IMR-90 (cell line): ENCODE measurements around the gene HYAL2. TPM values are rescaled to one million over a fixed set of nuclear protein-coding genes. Genes with fewer than 3 reads are reported as not detected.

Source experiments
- ATAC-seq: fragments of 200-7000 bp; cut with Tn5 transposase; 2 replicates; pipeline ENCODE4 v1.9.1; 2020; ENCODE audit warnings: low read depth, mild to moderate bottlenecking, moderate library complexity
- BruUV-seq: library from RNA; stranded (reverse); fragments of 400-500 nt; replicated peaks from 2 replicates; lab custom pipeline; 2021; lab: Mats Ljungman, UMichigan
- CTCF ChIA-PET: fragments of 300-600 bp; formaldehyde crosslinking; extraction: SDS; loops from one replicate; lab custom pipeline; 2021; ENCODE audit warnings: antibody characterized with exemption; lab: Yijun Ruan, JAX
- POLR2A ChIA-PET: fragments of 300-600 bp; sonication (Branson Sonifier 250); formaldehyde crosslinking; loops from one replicate; lab custom pipeline; 2022; ENCODE audit warnings: antibody characterized with exemption; ENCODE audit not compliant: unreplicated experiment; lab: Charles Lee
- DNase-seq: peaks from one replicate; pipeline ENCODE4 v3.0.0; 2013
- H2AFZ ChIP-seq: replicated peaks from 2 replicates; pipeline ENCODE3; 2013; ENCODE audit warnings: low read length, mild to moderate bottlenecking; ENCODE audit not compliant: poor library complexity
- H2AK5ac ChIP-seq: 2 replicates; pipeline ENCODE4 v1.6.1; 2013; ENCODE audit warnings: low read depth, low read length, inconsistent platforms
- H2AK9ac ChIP-seq: replicated peaks from 2 replicates; pipeline ENCODE3; 2013; ENCODE audit warnings: mild to moderate bottlenecking, low read depth, low read length, moderate library complexity; ENCODE audit not compliant: poor library complexity
- H2BK120ac ChIP-seq: 2 replicates; pipeline ENCODE4 v1.6.1; 2013; ENCODE audit warnings: low read depth, low read length, inconsistent platforms
- H2BK15ac ChIP-seq: 3 replicates; pipeline ENCODE4 v1.6.1; 2013; ENCODE audit warnings: low read depth, low read length, inconsistent platforms
- H2BK20ac ChIP-seq: 2 replicates; pipeline ENCODE4 v1.6.1; 2013; ENCODE audit warnings: low read depth, mild to moderate bottlenecking, inconsistent platforms, low read length, moderate library complexity
- H2BK5ac ChIP-seq: 2 replicates; pipeline ENCODE4 v1.6.1; 2013; ENCODE audit warnings: mild to moderate bottlenecking, low read depth, low read length, inconsistent platforms; ENCODE audit not compliant: poor library complexity, severe bottlenecking
- H3K14ac ChIP-seq: replicated peaks from 2 replicates; pipeline ENCODE4 v1.6.1; 2013; ENCODE audit warnings: low read depth, low read length, inconsistent platforms
- H3K18ac ChIP-seq: 2 replicates; pipeline ENCODE4 v1.6.1; 2013; ENCODE audit warnings: low read depth, low read length, control low read depth
- H3K23ac ChIP-seq: 2 replicates; pipeline ENCODE4 v1.6.1; 2013; ENCODE audit warnings: low read depth, low read length, inconsistent platforms
- H3K27ac ChIP-seq: 2 replicates; pipeline ENCODE4 v1.5.1; 2013; ENCODE audit warnings: mild to moderate bottlenecking, control low read depth, low read length; ENCODE audit not compliant: insufficient read depth
- H3K27me3 ChIP-seq: 2 replicates; pipeline ENCODE4 v1.6.1; 2013; ENCODE audit warnings: low read length; ENCODE audit not compliant: control insufficient read depth, insufficient read depth
- H3K36me3 ChIP-seq: 2 replicates; pipeline ENCODE4 v1.6.1; 2013; ENCODE audit warnings: low read length, mixed read lengths; ENCODE audit not compliant: control insufficient read depth, insufficient read depth
- H3K4ac ChIP-seq: 2 replicates; pipeline ENCODE4 v1.6.1; 2013; ENCODE audit warnings: low read depth, low read length, inconsistent platforms
- H3K4me1 ChIP-seq: 2 replicates; pipeline ENCODE4 v1.6.1; 2013; ENCODE audit warnings: low read length, mixed read lengths; ENCODE audit not compliant: control insufficient read depth, insufficient read depth
- H3K4me2 ChIP-seq: 2 replicates; pipeline ENCODE4 v1.6.1; 2013; ENCODE audit warnings: low read depth, mild to moderate bottlenecking, control low read depth, low read length, moderate library complexity
- H3K4me3 ChIP-seq: 2 replicates; pipeline ENCODE4 v1.5.1; 2013; ENCODE audit warnings: low read depth, mild to moderate bottlenecking, control low read depth, low read length, moderate library complexity; ENCODE audit not compliant: insufficient read depth
- H3K56ac ChIP-seq: 2 replicates; pipeline ENCODE4 v1.6.1; 2013; ENCODE audit warnings: low read length, inconsistent platforms; ENCODE audit not compliant: insufficient read depth; ENCODE audit errors: extremely low read depth
- H3K79me1 ChIP-seq, 2 experiments: 2 replicates each; pipeline ENCODE4 v1.6.1; 2013; ENCODE audit warnings: low read length in 2 of 2, inconsistent platforms in 1 of 2, low read depth in 1 of 2
- H3K9ac ChIP-seq: 2 replicates; pipeline ENCODE4 v1.6.1; 2013; ENCODE audit warnings: low read depth, low read length, control low read depth
- H3K9me1 ChIP-seq: 2 replicates; pipeline ENCODE4 v1.6.1; 2013; ENCODE audit warnings: low read length, inconsistent platforms; ENCODE audit not compliant: insufficient read depth
- H3K9me3 ChIP-seq: 2 replicates; pipeline ENCODE4 v1.6.1; 2013; ENCODE audit warnings: low read length; ENCODE audit not compliant: control insufficient read depth, insufficient read depth
- H4K20me1 ChIP-seq: 2 replicates; pipeline ENCODE4 v1.6.1; 2013; ENCODE audit warnings: low read length, inconsistent platforms; ENCODE audit not compliant: insufficient read depth
- H4K5ac ChIP-seq: 2 replicates; pipeline ENCODE4 v1.6.1; 2013; ENCODE audit warnings: mild to moderate bottlenecking, low read depth, low read length, control low read depth
- H4K8ac ChIP-seq, 2 experiments: 2 replicates each; pipeline ENCODE4 v1.6.1; 2013; ENCODE audit warnings: low read depth in 2 of 2, low read length in 2 of 2, control low read depth in 1 of 2, inconsistent platforms in 1 of 2
- H4K91ac ChIP-seq: 2 replicates; pipeline ENCODE4 v1.6.1; 2013; ENCODE audit warnings: low read depth, low read length, inconsistent platforms; ENCODE audit not compliant: insufficient read depth
- CEBPB ChIP-seq: IDR thresholded peaks from 2 replicates; pipeline ENCODE4 v1.6.1; 2012; ENCODE audit warnings: low read depth, low read length, improper control_type of control experiment
- CHD1 ChIP-seq: IDR thresholded peaks from 2 replicates; pipeline ENCODE4 v1.6.1; 2012; ENCODE audit warnings: low read depth, low read length, improper control_type of control experiment
- ELK1 ChIP-seq: fragments of 150-350 bp; IDR thresholded peaks from 2 replicates; pipeline ENCODE4 v1.6.1; 2016; ENCODE audit warnings: low read depth, mild to moderate bottlenecking, low read length, moderate library complexity, borderline replicate concordance
- FOS ChIP-seq: fragments of 150-350 bp; IDR thresholded peaks from 2 replicates; pipeline ENCODE4 v1.6.1; 2016; ENCODE audit warnings: low read depth, low read length
- MXI1 ChIP-seq: IDR thresholded peaks from 2 replicates; pipeline ENCODE4 v1.6.1; 2012; ENCODE audit warnings: low read depth, mild to moderate bottlenecking, low read length, moderate library complexity, borderline replicate concordance
- POLR2A ChIP-seq: IDR thresholded peaks from 2 replicates; pipeline ENCODE4 v1.6.1; 2012; ENCODE audit warnings: mild to moderate bottlenecking, low read depth, low read length
- RAD21 ChIP-seq: IDR thresholded peaks from 2 replicates; pipeline ENCODE4 v1.6.1; 2012; ENCODE audit warnings: low read length, improper control_type of control experiment
- RCOR1 ChIP-seq: IDR thresholded peaks from 2 replicates; pipeline ENCODE4 v1.6.1; 2012; ENCODE audit warnings: mild to moderate bottlenecking, low read length, improper control_type of control experiment; ENCODE audit not compliant: insufficient replicate concordance
- USF2 ChIP-seq: fragments of 150-350 bp; IDR thresholded peaks from 2 replicates; pipeline ENCODE4 v1.6.1; 2017; ENCODE audit warnings: mild to moderate bottlenecking, antibody characterized with exemption, low read length, low read depth
- WGBS, 2 experiments: methylation state at CpG; one replicate each; pipeline versions ENCODE4 v1.1.5 to v1.1.7; 2013; ENCODE audit warnings: missing lambda C conversion rate in 2 of 2; ENCODE audit not compliant: insufficient read length in 1 of 2; ENCODE audit errors: extremely low coverage in 2 of 2; 5-methylcytosine and 5-hydroxymethylcytosine counted together
- dilution Hi-C: fragments of 300-500 bp; cut with HindIII; formaldehyde crosslinking; loops from one replicate; pipeline ENCODE4 v1.14.3; 2018; ENCODE audit warnings: low sequenced_read_pairs; ENCODE audit not compliant: unreplicated experiment
- in situ Hi-C: fragments of 300-500 bp; cut with MboI; formaldehyde crosslinking; loops from 3 replicates; pipeline ENCODE4 v1.14.3; 2019; ENCODE audit warnings: low sequenced_read_pairs, inconsistent platforms, mixed read lengths
- intact Hi-C: fragments of 100-400 bp; cut with micrococcal nuclease; formaldehyde crosslinking; loops from 2 replicates; pipeline ENCODE4 v1.10.0; 2022
- polyA plus RNA-seq, 3 experiments: library from polyadenylated mRNA; depleted of rRNA; stranded (reverse); fragments of >200 nt; gene quantifications; 2 replicates each; pipeline ENCODE4 v1.2.3, GENCODE V29; 2012; ENCODE audit warnings: low replicate concordance in 1 of 3
- total RNA-seq: library from RNA; depleted of rRNA; stranded (reverse); fragments of >200 nt; gene quantifications from 2 replicates; pipeline ENCODE4 v1.2.3, GENCODE V29; 2012

HYAL2 gene
- total and polyA plus RNA-seq, 2 of the 4 experiments (the other 2 are of a cell fraction) = 56.8 to 104 TPM

- no peak for TF ChIP-seq POLR2A
Measured at GRCh38 chr3:50319181-50319893, 3.2 kb downstream of the HYAL2 start (continued).

- Histone ChIP-seq H4K5ac (no peak overlapping the region), H3K14ac (no peak overlapping the region), H4K20me1 (0 out of 2 replicates have a peak, but pooled peaks cover 18% of the 10 kb centered on the region), H2AK5ac (no peak overlapping the region), H3K18ac (no peak overlapping the region), H2BK120ac (no peak overlapping the region), H3K9me1 (peaks cover 23% of the 10 kb centered on the region), H3K23ac (no peak overlapping the region), H3K4me3 (no peak overlapping the region), H3K27me3 (no peaks in the 10 kb centered on the region), H2BK20ac (no peak overlapping the region), H3K79me1 (peaks cover 29 to 57% of the 10 kb centered on the region in 2 experiments), H3K4me1 (peaks cover 25% of the 10 kb centered on the region), H4K91ac (no peak overlapping the region), H2BK15ac (no peak overlapping the region), H3K9me3 (no peaks in the 10 kb centered on the region), H3K36me3 (peaks cover 38% of the 10 kb centered on the region), H3K56ac (no peak overlapping the region), H3K4me2 (no peak overlapping the region), H2AFZ (no peak overlapping the region), H2BK5ac (no peak overlapping the region), H2AK9ac (no peak overlapping the region), H3K9ac (no peak overlapping the region), H3K27ac (no peak overlapping the region), H4K8ac (no peak overlapping the region), H3K4ac (no peak overlapping the region)
- no peak for ATAC-seq
- no TSS peak for BruUV-seq
- dilution Hi-C loops = no loop called here
- in situ Hi-C loops = no loop called here
- POLR2A ChIA-PET = no interaction called here
- WGBS, 2 experiments = 89% methylated on average over 7 of the region's 10 CpGs; no CpG with 5 or more reads in 1 of the 2 experiments
- TF ChIP-seq ELK1 = no peak
- TF ChIP-seq RAD21 = no peak
- TF ChIP-seq FOS = no peak
- TF ChIP-seq USF2 = no peak
- TF ChIP-seq MXI1 = no peak
- no peak for TF ChIP-seq CHD1
- TF ChIP-seq POLR2A = no peak
- TF ChIP-seq CEBPB = no peak
- TF ChIP-seq RCOR1 = no peak
- intact Hi-C loops = no loop called here
- CTCF ChIA-PET = no interaction called here
- DNase-seq = no peak
Measured at GRCh38 chr3:50318615-50319014, 3.9 kb downstream of the HYAL2 start.
